H54 (cell line): Measurements from ENCODE around the gene NFATC2IP.
"Not testable (repeated sequence)": the region's sequence is repeated elsewhere in the genome, so short reads cannot be mapped to it uniquely, and the experiment has no call there.

Experiments
- DNase-seq: peaks from one replicate; pipeline ENCODE4 v3.0.0; 2011; ENCODE audit warnings: low spot score, mixed read lengths; ENCODE audit not compliant: insufficient read length
- FAIRE-seq: peaks from 3 replicates; lab custom pipeline; 2011; peaks lifted over from hg19 to GRCh38; lab: Jason Lieb, UNC
- POLR2A ChIP-seq: IDR thresholded peaks from 2 replicates; pipeline ENCODE4 v1.6.1; 2011; ENCODE audit warnings: low read depth, mild to moderate bottlenecking, low read length

The NFATC2IP gene

GRCh38 chr16:28917095-28917494, 33.6 kb upstream of the NFATC2IP start:
- DNase-seq (no peak), FAIRE-seq (no peak)
- TF ChIP-seq POLR2A = no peak

GRCh38 chr16:28918698-28919097, 32.0 kb upstream of the NFATC2IP start:
- no peak for FAIRE-seq

GRCh38 chr16:28923231-28923587, 27.5 kb upstream of the NFATC2IP start:
- DNase-seq = no peak
- no peak for TF ChIP-seq POLR2A
- FAIRE-seq = no peak

More at GRCh38 chr16:28918698-28919097, 32.0 kb upstream of the NFATC2IP start:
- TF ChIP-seq POLR2A = no peak
- DNase-seq = no peak

GRCh38 chr16:28923652-28924398, 26.9 kb upstream of the NFATC2IP start:
- no peak for DNase-seq
- no peak for FAIRE-seq
- no peak for TF ChIP-seq POLR2A

- no peak for FAIRE-seq
Observed at GRCh38 chr16:28924399-28924761, 26.4 kb upstream of the NFATC2IP start.

GRCh38 chr16:28924762-28925385, 25.9 kb upstream of the NFATC2IP start, which contains the start of gene RABEP2:
RABEP2 (minus strand) TSS chr16:28925238; CDS start chr16:28925163, 75 bp downstream.
- peak; percentile 97 for DNase-seq
- TF ChIP-seq POLR2A = no peak; the same call in 1 of the 2 replicates
- no peak for FAIRE-seq

More at GRCh38 chr16:28924399-28924761, 26.4 kb upstream of the NFATC2IP start:
- TF ChIP-seq POLR2A = no peak
- DNase-seq = no peak

GRCh38 chr16:28925386-28926228, 25.1 kb upstream of the NFATC2IP start:
- TF ChIP-seq POLR2A = peak; percentile 27; the same call in 1 of the 2 replicates
- DNase-seq (peak; percentile 70), FAIRE-seq (no peak)

- FAIRE-seq, DNase-seq: not testable (repeated sequence)
Observed at GRCh38 chr16:28926284-28926683, 24.5 kb upstream of the NFATC2IP start.

GRCh38 chr16:28927815-28928214, 22.9 kb upstream of the NFATC2IP start:
- no peak for DNase-seq
- no peak for TF ChIP-seq POLR2A
- FAIRE-seq = no peak

- FAIRE-seq = no peak
Observed at GRCh38 chr16:28930203-28930602, 20.5 kb upstream of the NFATC2IP start.

GRCh38 chr16:28930652-28931051, 20.1 kb upstream of the NFATC2IP start:
- DNase-seq (no peak), FAIRE-seq (no peak)
- no peak for TF ChIP-seq POLR2A

More at GRCh38 chr16:28930203-28930602, 20.5 kb upstream of the NFATC2IP start:
- DNase-seq = no peak
- TF ChIP-seq POLR2A = no peak

GRCh38 chr16:28931801-28932225, 18.9 kb upstream of the NFATC2IP start, which contains the start of gene CD19:
CD19 (plus strand) TSS chr16:28931971; CDS start chr16:28932001, 30 bp downstream.
- TF ChIP-seq POLR2A = no peak
- no peak for FAIRE-seq
- no peak for DNase-seq

- no peak for DNase-seq
- FAIRE-seq = no peak
- no peak for TF ChIP-seq POLR2A
Observed at GRCh38 chr16:28932339-28933141, 18.2 kb upstream of the NFATC2IP start.
